GM12878 (cell line): ENCODE data around the gene DNAH17. TPM values are rescaled to one million over a fixed set of nuclear protein-coding genes. Genes with fewer than 3 reads are reported as not detected.

Experiments
- ATAC-seq: fragments of 200-7000 bp; cut with Tn5 transposase; 3 replicates; pipeline ENCODE4 v1.9.1; 2020; ENCODE audit warnings: mild to moderate bottlenecking, moderate library complexity
- BruUV-seq: library from RNA; stranded (reverse); fragments of 400-500 nt; replicated peaks from 2 replicates; lab custom pipeline; 2021; lab: Mats Ljungman, UMichigan
- CTCF ChIA-PET: fragments of 300-600 bp; sonication (Branson Sonifier 250); formaldehyde crosslinking; extraction: SDS; loops from one replicate; lab custom pipeline; 2021; ENCODE audit warnings: inconsistent platforms; lab: Yijun Ruan, JAX
- POLR2A ChIA-PET: fragments of 350-600 bp; formaldehyde crosslinking; extraction: SDS; loops from one replicate; lab custom pipeline; 2021; ENCODE audit warnings: inconsistent platforms; lab: Charles Lee
- RAD21 ChIA-PET: fragments of 300-600 bp; sonication (Branson Sonifier 250); formaldehyde crosslinking; loops from one replicate; lab custom pipeline; 2023; ENCODE audit warnings: antibody characterized with exemption; ENCODE audit not compliant: unreplicated experiment; lab: Charles Lee
- SMC1A ChIA-PET: fragments of 300-600 bp; sonication (Branson Sonifier 250); formaldehyde crosslinking; loops from one replicate; lab custom pipeline; 2023; ENCODE audit not compliant: unreplicated experiment, uncharacterized antibody; lab: Charles Lee
- DNase-seq: peaks from one replicate; pipeline ENCODE4 v3.0.0-alpha.2; 2011; ENCODE audit warnings: low read depth, low spot score
- FAIRE-seq: peaks from 3 replicates; lab custom pipeline; 2011; peaks lifted over from hg19 to GRCh38; lab: Jason Lieb, UNC
- H2AFZ ChIP-seq: 2 replicates; pipeline ENCODE4 v1.6.0; 2011; ENCODE audit warnings: low read depth, low read length, control low read depth; ENCODE audit not compliant: control insufficient read depth
- H3K27ac ChIP-seq: 2 replicates; pipeline ENCODE4 v1.5.1; 2011; ENCODE audit warnings: control low read depth; ENCODE audit not compliant: control insufficient read depth, insufficient read depth
- H3K27me3 ChIP-seq, 2 experiments: replicated peaks in 1 of 2; 2 replicates each; pipeline versions ENCODE4 v1.6.0 to v1.6.1; 2011; ENCODE audit warnings: low read length in 1 of 2; ENCODE audit not compliant: control insufficient read depth in 2 of 2, insufficient read depth in 2 of 2
- H3K36me3 ChIP-seq, 2 experiments: 2 replicates each; pipeline ENCODE4 v1.5.1; 2011; ENCODE audit warnings: low read length in 1 of 2; ENCODE audit not compliant: control insufficient read depth in 2 of 2, insufficient read depth in 2 of 2
- H3K4me1 ChIP-seq: 2 replicates; pipeline ENCODE4 v1.6.1; 2011; ENCODE audit warnings: mild to moderate bottlenecking, low read length, moderate library complexity, mixed read lengths; ENCODE audit not compliant: control insufficient read depth, insufficient read depth
- H3K4me2 ChIP-seq: 2 replicates; pipeline ENCODE4 v1.6.0; 2011; ENCODE audit warnings: control low read depth; ENCODE audit not compliant: control insufficient read depth, insufficient read depth
- H3K4me3 ChIP-seq: fragments of 200-600 bp; sonication (generic); 2 replicates; pipeline ENCODE4 v1.5.1; 2016
- H3K79me2 ChIP-seq: 2 replicates; pipeline ENCODE4 v1.6.0; 2011; ENCODE audit warnings: low read length; ENCODE audit not compliant: control insufficient read depth, insufficient read depth
- H3K9ac ChIP-seq: 2 replicates; pipeline ENCODE4 v1.8.0; 2011; ENCODE audit warnings: low read length, control low read depth, mixed read lengths; ENCODE audit not compliant: control insufficient read depth, insufficient read depth
- H3K9me3 ChIP-seq: replicated peaks from 3 replicates; pipeline ENCODE4 v1.5.1; 2011; ENCODE audit warnings: mild to moderate bottlenecking, low read length; ENCODE audit not compliant: control insufficient read depth, insufficient read depth
- H4K20me1 ChIP-seq: 2 replicates; pipeline ENCODE4 v1.6.0; 2011; ENCODE audit not compliant: control insufficient read depth, insufficient read depth
- CEBPZ ChIP-seq: fragments of 150-350 bp; IDR thresholded peaks from 2 replicates; pipeline ENCODE4 v1.6.1; 2016; ENCODE audit warnings: low read depth, low read length
- CHD2 ChIP-seq: IDR thresholded peaks from 2 replicates; pipeline ENCODE4 v1.6.1; 2011; ENCODE audit warnings: low read depth, low read length, improper control_type of control experiment, borderline replicate concordance
- CREB1 ChIP-seq: IDR thresholded peaks from 2 replicates; pipeline ENCODE4 v1.6.1; 2012; ENCODE audit warnings: low read depth, mild to moderate bottlenecking, inconsistent platforms
- JUND ChIP-seq: IDR thresholded peaks from 2 replicates; pipeline ENCODE4 v1.6.1; 2012; ENCODE audit warnings: low read depth, mild to moderate bottlenecking, low read length, improper control_type of control experiment, moderate library complexity
- NFIC ChIP-seq: IDR thresholded peaks from 2 replicates; pipeline ENCODE4 v1.6.1; 2012; ENCODE audit warnings: low read depth, mild to moderate bottlenecking, inconsistent platforms, low read length, moderate library complexity
- NFXL1 ChIP-seq: fragments of 450-650 bp; IDR thresholded peaks from 2 replicates; pipeline ENCODE4 v1.6.1; 2017; ENCODE audit warnings: antibody characterized with exemption, mild to moderate bottlenecking, borderline replicate concordance
- NFYB ChIP-seq: IDR thresholded peaks from 2 replicates; pipeline ENCODE4 v1.6.1; 2011; ENCODE audit warnings: low read depth, mild to moderate bottlenecking, low read length, improper control_type of control experiment, moderate library complexity; ENCODE audit not compliant: insufficient read depth
- NR2C1 ChIP-seq: fragments of 450-650 bp; IDR thresholded peaks from 2 replicates; pipeline ENCODE4 v1.6.1; 2017; ENCODE audit warnings: antibody characterized with exemption, mild to moderate bottlenecking, moderate library complexity
- RELB ChIP-seq: fragments of 450-650 bp; IDR thresholded peaks from 2 replicates; pipeline ENCODE4 v1.6.1; 2017; ENCODE audit warnings: low read depth, mild to moderate bottlenecking, moderate library complexity
- TAF1 ChIP-seq: IDR thresholded peaks from 2 replicates; pipeline ENCODE4 v1.6.1; 2011; ENCODE audit warnings: mild to moderate bottlenecking, low read depth, low read length, borderline replicate concordance
- TCF3 ChIP-seq: IDR thresholded peaks from 2 replicates; pipeline ENCODE4 v1.6.1; 2012; ENCODE audit warnings: low read depth, mild to moderate bottlenecking, low read length, borderline replicate concordance; ENCODE audit not compliant: insufficient read depth
- WGBS: methylation state at CpG from one replicate; pipeline ENCODE4 v1.1.6; 2016; ENCODE audit warnings: low lambda C conversion rate; ENCODE audit not compliant: insufficient replicate concordance, insufficient coverage; ENCODE audit errors: missing lambda C conversion rate; 5-methylcytosine and 5-hydroxymethylcytosine counted together
- in situ Hi-C: fragments of 300-500 bp; cut with MboI; formaldehyde crosslinking; loops from 9 replicates; pipeline ENCODE4 v1.14.3; 2018; ENCODE audit warnings: mixed read lengths
- intact Hi-C: fragments of 100-400 bp; cut with micrococcal nuclease; formaldehyde crosslinking; loops from one replicate; pipeline ENCODE4 v1.14.2; 2022; ENCODE audit not compliant: unreplicated experiment
- polyA plus RNA-seq, 11 experiments: library from polyadenylated mRNA; depleted of rRNA in 4 of 11; unstranded in 6 of 11; stranded (reverse) in 5 of 11; fragments of >200 nt; fragmentation: Nextera tagmentation in 4 of 11; fragmentation: Illumina TruSeq in 1 of 11; extraction: Ambion mirVana in 4 of 11; extraction: Trizol in 1 of 11; gene quantifications; 1 replicate in 1 of 11; 2 replicates in 10 of 11; pipeline versions ENCODE4 v1.2.1 to v1.2.3, GENCODE V29; 2011 to 2016; ENCODE audit warnings: inconsistent platforms in 2 of 11, missing spikeins in 2 of 11, low read depth in 1 of 11
- total RNA-seq, 4 experiments: library from RNA; depleted of rRNA in 3 of 4; stranded (reverse); fragments of >200 nt in 3 of 4; fragmentation: Illumina TruSeq in 1 of 4; extraction: Trizol in 1 of 4; gene quantifications; 2 replicates each; pipeline versions ENCODE4 v1.2.1 to v1.2.3, GENCODE V29; 2013 to 2021

Gene DNAH17
- total and polyA plus RNA-seq, 10 of the 15 experiments (the other 5 are each of a cell fraction or from before 2014, with no cell fraction given): 0.16 to 2.9 (median 0.56) TPM

GRCh38 chr17:78541488-78542206 lies 35.5 kb downstream of the DNAH17 start:
- H3K4me3 ChIP-seq: no peak overlapping the region
- ChIA-PET RAD21 (no interaction called here), CTCF (interaction anchor here (0.5 kb wide), 1 partner anchor 252 kb away, joined by 4 read pairs; no protein-coding TSS in a partner anchor), POLR2A (interaction anchor here (0.7 kb wide), 1 partner anchor 436 kb away, joined by 4 read pairs; no protein-coding TSS in a partner anchor), SMC1A (no interaction called here)
- WGBS: 38% methylated on average over 7 of the region's 7 CpGs
- no peak overlapping the region for H2AFZ ChIP-seq
- no peaks in the 10 kb centered on the region for H3K27me3 ChIP-seq
- in situ Hi-C loops (no loop called here), intact Hi-C loops (no loop called here)
- no peaks in the 10 kb centered on the region for H3K79me2 ChIP-seq
- H3K27ac ChIP-seq: no peak overlapping the region
- no peak overlapping the region for H3K9ac ChIP-seq
- no peak for ATAC-seq
- no TSS peak for BruUV-seq
- DNase-seq: no peak
- H3K4me1 ChIP-seq: no peaks in the 10 kb centered on the region
- no peak for FAIRE-seq
- no peaks in the 10 kb centered on the region for H3K9me3 ChIP-seq
- no peak for TF ChIP-seq TCF3
- TF ChIP-seq NFYB: 0 out of 2 replicates have a peak, but pooled peaks have one; percentile 10
- no peaks in the 10 kb centered on the region for H4K20me1 ChIP-seq
- no peak overlapping the region for H3K4me2 ChIP-seq
- H3K36me3 ChIP-seq: no peaks in the 10 kb centered on the region

DNA sequence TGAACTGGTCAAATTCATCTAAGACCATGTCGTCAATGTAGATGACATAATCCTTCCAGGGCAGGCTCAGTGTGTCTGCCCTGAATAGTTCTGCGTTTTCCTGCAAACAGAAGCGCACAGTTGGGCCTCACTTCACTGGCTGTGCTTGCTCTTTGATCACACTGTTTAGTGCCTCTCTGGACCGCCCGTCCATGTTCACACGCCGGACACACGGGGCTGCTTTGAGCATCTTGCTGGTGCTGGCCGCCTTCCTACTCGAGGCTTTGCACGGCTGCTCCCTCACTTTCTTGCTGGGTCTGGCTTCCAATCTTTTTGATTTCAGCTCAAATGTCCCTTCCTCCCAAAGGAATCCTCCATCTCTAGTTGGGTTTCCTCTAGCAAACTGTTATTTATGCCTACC lies 37.4 kb downstream of the DNAH17 start:
- no peak for DNase-seq
- no peak overlapping the region for H3K4me2 ChIP-seq
- no peak for ATAC-seq
- H4K20me1 ChIP-seq: no peaks in the 10 kb centered on the region
- 53% methylated on average over 10 of the region's 11 CpGs for WGBS
- no peaks in the 10 kb centered on the region; a peak in 1 of 4 replicates for H3K27me3 ChIP-seq
- H3K36me3 ChIP-seq: no peaks in the 10 kb centered on the region
- ChIA-PET CTCF (no interaction called here), POLR2A (no interaction called here), RAD21 (no interaction called here), SMC1A (interaction anchor here (0.6 kb wide), 1 partner anchor 84 kb away, joined by 3 read pairs; no protein-coding TSS in a partner anchor)
- TF ChIP-seq CEBPZ (no peak), TAF1 (no peak), JUND (no peak), NFXL1 (no peak), NFIC (no peak), RELB (no peak), NR2C1 (no peak), CREB1 (no peak), CHD2 (no peak)
- no peak overlapping the region for H3K4me3 ChIP-seq
- no peak overlapping the region for H3K27ac ChIP-seq
- H3K4me1 ChIP-seq: no peaks in the 10 kb centered on the region
- BruUV-seq: no TSS peak
- no peak overlapping the region for H2AFZ ChIP-seq
- intact Hi-C loops (no loop called here), in situ Hi-C loops (no loop called here)
- H3K79me2 ChIP-seq: no peaks in the 10 kb centered on the region
- FAIRE-seq: no peak
- H3K9me3 ChIP-seq: no peaks in the 10 kb centered on the region
- no peak overlapping the region for H3K9ac ChIP-seq
